ENCODE measurements around the gene CLCN6. TPM values are rescaled to one million over a fixed set of nuclear protein-coding genes. Genes with fewer than 3 reads are reported as not detected.
A peak's percentile ranks its signal among the peaks of the same experiment; 100 is the strongest.

CLCN6 gene
- total RNA-seq, 2 donors from 2014 or later = 32.1 to 49.0 TPM

- ATAC-seq = no peak
- intact Hi-C loops (cut with DNase I) = no loop called here
Measured at GRCh38 chr1:11778844-11779623, 27.0 kb upstream of the CLCN6 start.

GRCh38 chr1:11779715-11780379 lies 26.1 kb upstream of the CLCN6 start:
- intact Hi-C loops (cut with DNase I) = loop anchor here in 1 of 2 donors (5.0 kb wide), 1 partner anchor 43 kb away; the partner anchor contains the start of gene AGTRAP
- ATAC-seq (no peak), DNase-seq (no peak)

More at GRCh38 chr1:11778844-11779623, 27.0 kb upstream of the CLCN6 start:
- peak; percentile 9 for DNase-seq

- ATAC-seq (no peak), DNase-seq (no peak)
- intact Hi-C loops (cut with DNase I) = loop anchor here in 1 of 2 donors (5.0 kb wide), 1 partner anchor 43 kb away; the partner anchor contains the start of gene AGTRAP
Measured at GRCh38 chr1:11780380-11781147, 25.4 kb upstream of the CLCN6 start.

DNA sequence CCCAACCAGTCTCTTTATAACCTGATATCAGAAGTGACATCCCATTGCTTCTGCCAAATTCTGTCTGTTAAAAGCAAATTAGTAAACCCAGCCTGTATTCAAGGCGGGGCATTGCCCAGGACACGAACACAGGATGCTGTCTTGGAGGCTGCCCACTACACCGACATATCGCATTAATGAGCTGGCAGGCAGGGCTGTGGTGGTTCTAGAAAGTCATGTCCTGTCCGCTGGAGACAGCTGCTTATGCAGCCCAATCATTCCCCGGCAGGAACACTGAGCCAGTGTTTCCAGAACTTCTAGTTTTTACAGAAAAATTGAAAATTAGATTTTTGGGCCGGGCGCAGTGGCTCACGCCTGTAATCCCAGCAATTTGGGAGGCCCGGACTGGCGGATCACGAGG lies 24.7 kb upstream of the CLCN6 start:
- DNase-seq (peak; percentile 23), ATAC-seq (peak in 1 of 2 donors; percentile 9)

GRCh38 chr1:11782127-11782708 lies 23.8 kb upstream of the CLCN6 start:
- ATAC-seq = no peak
- peak; percentile 22 for DNase-seq
- intact Hi-C loops (cut with DNase I) = loop anchor here in 1 of 2 donors (5.0 kb wide), 1 partner anchor 45 kb away; the partner anchor contains the start of gene AGTRAP

More for the DNA sequence above, 24.7 kb upstream of the CLCN6 start:
- intact Hi-C loops (cut with DNase I) = loop anchor here in 1 of 2 donors (5.0 kb wide), 1 partner anchor 44 kb away; the partner anchor contains the start of gene AGTRAP

DNA sequence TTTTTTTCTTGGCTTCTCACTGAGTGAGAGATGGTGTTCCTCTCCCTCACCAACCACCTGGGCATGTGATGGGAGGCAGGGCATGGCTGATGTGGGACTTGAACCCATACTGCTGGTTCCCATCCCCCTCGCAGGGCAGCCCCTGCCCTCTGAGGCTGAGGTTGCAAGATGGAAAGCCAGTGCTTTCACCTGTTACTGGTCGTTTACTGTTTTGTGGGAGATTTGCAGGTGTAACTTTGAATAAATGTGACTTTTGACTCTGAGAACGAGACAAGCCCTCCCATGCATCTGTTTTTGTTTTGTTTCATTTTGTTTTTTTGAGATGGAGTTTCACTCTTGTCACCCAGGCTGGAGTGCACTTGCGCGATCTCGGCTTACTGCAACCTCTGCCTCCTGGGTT lies 22.4 kb upstream of the CLCN6 start:
- intact Hi-C loops (cut with DNase I) = loop anchor here in 1 of 2 donors (5.0 kb wide), 1 partner anchor 46 kb away; the partner anchor contains the start of gene AGTRAP
- no peak for DNase-seq
- no peak for ATAC-seq

GRCh38 chr1:11784256-11784992 lies 21.6 kb upstream of the CLCN6 start:
- DNase-seq (no peak), ATAC-seq (peak in 1 of 2 donors; percentile 1)
- intact Hi-C loops (cut with DNase I) = loop anchor here in 1 of 2 donors (5.0 kb wide), 1 partner anchor 47 kb away; the partner anchor contains the start of gene AGTRAP

DNA sequence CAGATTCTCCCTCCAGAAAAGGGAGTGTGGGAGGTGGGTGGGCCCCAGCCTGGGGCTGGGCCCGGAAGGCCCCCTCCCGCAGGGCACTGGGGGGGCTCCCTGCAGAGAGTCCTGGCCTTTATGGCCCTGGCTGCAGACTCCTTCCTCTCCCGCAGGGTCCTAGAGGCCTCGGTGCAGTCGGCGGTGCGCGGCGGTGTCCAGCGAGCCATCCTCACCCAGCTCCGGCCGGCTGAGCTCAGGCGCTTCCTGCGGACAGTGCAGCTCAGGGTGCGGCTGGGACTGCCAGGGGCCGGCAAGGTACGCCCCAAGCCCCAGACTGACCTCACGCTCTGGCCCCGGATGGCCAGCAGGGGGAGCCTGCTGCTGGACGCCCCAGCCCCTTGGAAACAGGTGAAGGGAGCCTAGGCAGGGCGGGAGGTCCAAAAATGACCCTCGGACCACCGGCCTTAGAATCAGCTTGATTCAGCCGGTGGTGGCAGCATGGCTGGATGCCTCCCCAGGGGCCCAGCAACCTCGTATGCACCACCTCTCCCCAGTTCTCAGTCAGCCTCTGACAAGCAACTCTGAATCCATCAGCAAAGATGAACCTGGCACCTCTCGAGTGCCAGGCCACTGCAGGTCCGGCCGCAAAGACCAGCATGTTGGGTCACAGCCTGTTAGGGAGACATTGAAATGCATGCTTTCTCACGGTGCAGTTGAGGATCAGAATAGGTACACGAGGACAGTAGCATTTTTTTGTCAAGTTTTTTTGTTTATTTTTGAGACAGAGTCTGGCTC lies 20.8 kb upstream of the CLCN6 start:
- DNase-seq (peak; percentile 84), ATAC-seq (peak; percentile 57 to 67)
- intact Hi-C loops (cut with DNase I) = loop anchor here in 1 of 2 donors (5.0 kb wide), 1 partner anchor 48 kb away; the partner anchor contains the start of gene AGTRAP

DNA sequence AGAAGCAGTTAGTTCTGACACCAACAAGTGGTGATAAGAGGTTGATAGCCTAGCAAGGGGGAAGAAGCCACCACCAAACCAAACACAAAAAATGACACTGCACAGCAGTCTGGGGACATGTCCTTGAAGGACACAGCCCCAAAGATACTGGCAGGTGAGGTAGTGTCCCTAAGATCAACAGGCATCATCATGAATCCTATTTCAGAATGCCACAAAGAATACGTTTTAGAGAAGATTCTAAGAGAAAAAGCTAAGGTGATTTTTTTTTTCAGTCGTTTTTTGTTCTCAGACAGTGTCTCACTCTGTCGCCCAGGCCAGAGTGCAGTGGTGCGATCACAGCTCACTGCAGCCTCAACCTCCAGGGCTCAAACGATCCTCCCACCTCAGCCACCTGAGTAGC lies 19.8 kb upstream of the CLCN6 start:
- DNase-seq = no peak
- intact Hi-C loops (cut with DNase I) = no loop called here
- no peak for ATAC-seq

- intact Hi-C loops (cut with DNase I) = no loop called here
- peak; percentile 75 for DNase-seq
- peak; percentile 12 to 25 for ATAC-seq
Measured at GRCh38 chr1:11787251-11787803, 18.7 kb upstream of the CLCN6 start.

- ATAC-seq (no peak), DNase-seq (no peak)
- intact Hi-C loops (cut with DNase I) = no loop called here
Measured at GRCh38 chr1:11787804-11788436, 18.1 kb upstream of the CLCN6 start.

DNA sequence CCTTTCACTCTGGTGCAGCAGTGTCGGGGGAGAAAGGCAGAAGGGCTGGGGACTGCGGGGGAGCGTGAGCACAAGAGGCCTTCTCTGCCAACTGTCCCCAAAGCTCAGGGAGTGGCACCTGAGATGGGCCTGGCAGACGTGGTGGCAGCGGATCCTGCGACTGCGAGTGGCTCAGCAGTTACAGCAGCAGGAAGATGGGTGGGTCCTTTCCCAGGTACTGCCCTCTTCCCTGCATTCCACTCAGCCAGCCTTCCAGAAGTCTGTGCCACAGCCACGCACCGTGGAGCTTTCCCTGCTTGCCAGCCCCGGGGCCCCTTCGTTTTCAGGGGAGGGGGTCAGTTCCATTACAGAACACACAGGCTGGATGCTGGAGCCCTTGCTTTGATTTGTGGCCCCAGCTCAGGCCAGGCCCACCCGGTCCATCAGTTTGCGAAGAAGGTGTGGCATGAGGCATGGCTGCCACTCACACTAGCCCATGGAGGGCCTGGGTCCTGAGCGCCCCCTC lies 17.4 kb upstream of the CLCN6 start:
- intact Hi-C loops (cut with DNase I) = no loop called here
- ATAC-seq (no peak), DNase-seq (no peak)

DNA sequence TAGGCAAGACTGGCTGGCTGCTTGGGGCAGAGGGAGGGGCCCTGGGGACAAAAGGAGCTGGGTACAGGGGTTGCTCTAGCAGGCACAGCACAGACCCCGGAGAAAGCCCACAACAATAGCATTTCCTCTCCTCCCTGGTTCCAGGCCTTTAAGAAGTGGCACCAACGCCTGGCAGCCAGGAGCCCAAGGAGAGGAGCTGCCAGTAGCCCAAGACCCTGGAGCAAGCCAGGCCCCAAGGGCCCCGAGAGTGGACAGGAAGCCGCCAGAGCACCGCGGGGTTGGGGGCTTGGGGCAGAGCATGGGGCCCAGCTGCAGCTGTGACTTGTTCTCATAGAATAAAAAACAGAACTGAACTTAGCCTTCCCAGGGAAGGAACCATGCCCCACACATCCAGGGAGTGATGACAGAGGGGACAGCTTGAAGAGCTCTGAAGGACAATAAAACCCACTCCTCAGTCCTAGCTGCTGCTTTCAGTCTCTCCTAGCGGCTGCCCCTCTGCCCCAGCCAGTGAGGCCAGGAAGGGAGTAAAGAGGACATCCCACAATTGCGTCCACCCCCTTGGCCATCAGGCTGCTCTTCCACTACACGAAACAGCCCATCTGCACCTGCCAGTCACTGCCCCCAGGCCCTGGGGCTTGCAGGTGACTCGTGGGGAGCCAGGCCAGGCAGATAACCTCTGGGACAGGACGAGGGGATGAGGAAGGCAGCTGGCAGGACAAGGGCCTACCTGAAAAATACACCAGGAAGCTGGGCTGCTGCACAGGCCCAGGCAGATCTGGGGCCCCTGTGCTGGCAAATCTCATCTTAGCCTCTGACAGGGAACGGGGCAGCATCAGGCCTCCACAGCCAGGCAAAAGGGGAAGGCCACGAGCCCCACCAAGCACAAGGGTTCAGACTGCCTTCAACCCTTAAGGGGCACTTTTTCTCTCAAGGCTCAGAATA lies 16.6 kb upstream of the CLCN6 start:
- ATAC-seq (no peak), DNase-seq (no peak)
- intact Hi-C loops (cut with DNase I) = loop anchor here in 1 of 2 donors (2.0 kb wide), 1 partner anchor 15 kb away; the partner anchor contains the start of gene MTHFR

DNA sequence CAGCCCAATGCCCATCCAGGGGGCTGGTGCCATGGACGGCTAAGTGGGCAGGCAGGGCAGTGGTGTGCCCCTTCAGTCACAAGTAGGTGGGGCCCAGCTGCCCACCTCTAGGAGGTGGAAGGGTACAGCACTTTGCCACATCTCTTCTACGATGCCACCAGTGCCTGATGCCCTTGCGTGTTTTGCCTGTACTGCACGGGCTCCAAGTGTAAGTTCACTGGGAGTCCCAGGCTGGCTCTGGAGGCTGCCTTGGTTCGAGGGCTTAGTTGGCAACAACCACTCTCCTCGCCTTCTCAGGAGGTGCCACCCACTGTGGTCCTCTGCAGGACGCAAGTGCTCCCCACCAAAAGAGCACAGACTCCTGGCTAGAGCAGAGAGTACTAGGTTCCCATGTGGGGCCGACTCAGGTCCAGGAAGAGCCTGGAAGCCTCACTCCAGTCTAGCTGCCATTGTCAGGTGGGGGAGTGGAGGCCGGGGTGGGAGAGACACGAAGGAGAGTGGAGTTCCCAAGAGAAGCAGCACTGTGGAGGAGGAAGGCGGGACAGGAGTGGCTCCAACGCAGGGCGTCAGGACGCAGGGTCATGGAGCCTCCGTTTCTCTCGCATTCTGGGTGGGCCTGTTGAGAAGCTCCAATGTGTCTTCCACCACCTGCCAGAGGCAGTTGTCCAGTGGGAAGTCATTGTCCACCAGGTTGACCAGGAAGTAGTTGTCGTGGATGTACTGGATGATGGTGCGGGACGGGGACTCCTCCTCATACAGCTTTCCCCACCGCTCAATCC lies 15.7 kb upstream of the CLCN6 start:
- DNase-seq = no peak
- no peak for ATAC-seq
- intact Hi-C loops (cut with DNase I) = loop anchor here in 1 of 2 donors (2.0 kb wide), 1 partner anchor 15 kb away; the partner anchor contains the start of gene MTHFR
